HCT116 (cell line): ENCODE results near the gene SYTL5.

ENCODE experiments used
- CEBPB ChIP-seq: IDR thresholded peaks from 2 replicates; pipeline ENCODE4 v1.6.1; 2012; ENCODE audit warnings: low read depth
- CTCF ChIP-seq, 3 experiments: fragments of 200-600 bp in 1 of 3; sonication (generic) in 1 of 3; IDR thresholded peaks in 2 of 3; conservative IDR thresholded peaks in 1 of 3; 2 replicates each; pipeline ENCODE4 v1.5.1; 2012 to 2017; ENCODE audit warnings: low read depth in 2 of 3, low read length in 2 of 3, antibody characterized with exemption in 1 of 3, borderline replicate concordance in 1 of 3, control low read depth in 1 of 3, mild to moderate bottlenecking in 1 of 3, mixed read lengths in 1 of 3, mixed run types in 1 of 3, moderate library complexity in 1 of 3; ENCODE audit not compliant: insufficient read depth in 1 of 3
- ELF1 ChIP-seq: IDR thresholded peaks from 2 replicates; pipeline ENCODE4 v1.6.1; 2012; ENCODE audit warnings: low read depth, borderline replicate concordance
- MAX ChIP-seq: IDR thresholded peaks from 2 replicates; pipeline ENCODE4 v1.6.1; 2012
- POLR2A ChIP-seq: IDR thresholded peaks from 2 replicates; pipeline ENCODE4 v1.7.0; 2011; ENCODE audit warnings: borderline replicate concordance; ENCODE audit not compliant: insufficient read depth, insufficient read length; ENCODE audit errors: extremely low read depth
- POLR2AphosphoS5 ChIP-seq: IDR thresholded peaks from 2 replicates; pipeline ENCODE4 v1.6.1; 2011; ENCODE audit warnings: mild to moderate bottlenecking, low read depth, low read length, moderate library complexity
- REST ChIP-seq: IDR thresholded peaks from 2 replicates; pipeline ENCODE4 v1.6.1; 2012; ENCODE audit warnings: low read depth
- ZFX ChIP-seq: fragments of 450-650 bp; IDR thresholded peaks from 2 replicates; pipeline ENCODE4 v1.6.1; 2017

- TF ChIP-seq CTCF (IDR thresholded peaks at IDR 0.05 in 2 of 3, conservative IDR thresholded peaks at IDR 0.05 in 1 of 3; ENCODE audit: borderline replicate concordance in 1 of 3, insufficient read depth in 1 of 3, low read depth in 2 of 3, low read length in 2 of 3) (no peak), REST (no peak), POLR2AphosphoS5 (no peak), MAX (no peak), ELF1 (no peak), POLR2A (no peak), ZFX (no peak), CEBPB (no peak)
These were observed 142.7 kb downstream of the SYTL5 start for GRCh38 chrX:38149016-38149415.
